Lower leg skin (tissue), 4 donors: ENCODE data around the gene COX6B1. TPM values are rescaled to one million over a fixed set of nuclear protein-coding genes. Genes with fewer than 3 reads are reported as not detected.

ENCODE experiments used
- DNase-seq, 2 donors: peaks; one replicate each; pipeline ENCODE4 v3.0.0-alpha.2; 2019; ENCODE audit warnings: low spot score in 2 of 2
- H3K4me3 ChIP-seq: fragments of 200-600 bp; sonication (generic); 2 replicates; pipeline ENCODE4 v1.5.1; 2017; ENCODE audit warnings: mild to moderate bottlenecking, low read depth; ENCODE audit not compliant: poor library complexity, severe bottlenecking
- CTCF ChIP-seq, 3 donors: fragments of 450-650 bp; IDR thresholded peaks; one replicate each; pipeline ENCODE4 v1.5.1; 2016; ENCODE audit warnings: antibody characterized with exemption in 3 of 3, mild to moderate bottlenecking in 3 of 3, moderate library complexity in 2 of 3
- POLR2A ChIP-seq, 2 donors: fragments of 450-650 bp; IDR thresholded peaks; one replicate each; pipeline ENCODE4 v1.6.1; 2016 to 2017; ENCODE audit warnings: antibody characterized with exemption in 2 of 2, mild to moderate bottlenecking in 1 of 2, moderate library complexity in 1 of 2
- WGBS, 2 donors: methylation state at CpG; one replicate each; pipeline ENCODE4 v1.1.5; 2018; 5-methylcytosine and 5-hydroxymethylcytosine counted together
- intact Hi-C: fragments of 100-400 bp; cut with DNase I; formaldehyde crosslinking; loops from one replicate; pipeline ENCODE4 v1.15.0; 2023; ENCODE audit warnings: low total_unique reads
- total RNA-seq, 4 donors: library from RNA; depleted of rRNA; stranded (reverse); fragments of >200 nt; gene quantifications; one replicate each; pipeline ENCODE4 v1.1.0, GENCODE V29; 2016

The COX6B1 gene
- total RNA-seq, 4 donors from 2014 or later: 266 to 629 (median 309) TPM

GRCh38 chr19:35704218-35704617 lies 56.1 kb downstream of the COX6B1 start, which contains the start of gene ZBTB32:
Gene ZBTB32, plus strand, starts transcription at chr19:35704558. Its CDS starts 10,069 bp downstream, at chr19:35714627.
- intact Hi-C loops: no loop called here
- H3K4me3 ChIP-seq: no peak within 1 kb of the TSS
- TF ChIP-seq CTCF (IDR thresholded peaks at IDR 0.05) (no peak), POLR2A (IDR thresholded peaks at IDR 0.05) (no peak)
- no peak for DNase-seq
- WGBS, 2 donors: 42 to 43% methylated on average over 19 to 24 of the region's 24 CpGs

Other genes starting within 250 kb of the COX6B1 start
- 1 to 10 TPM in 1 of 4 donors, under 1 TPM in 2, not detected in 1; 0.49 to 1.1 (median 0.55) TPM for gene FFAR2, start 200.1 kb upstream of the COX6B1 start, total RNA-seq
- gene KRTDAP, start 157.9 kb upstream of the COX6B1 start, total RNA-seq: over 10,000 TPM; 10,097 to 21,423 (median 15,501) TPM
- gene DMKN, start 134.7 kb upstream of the COX6B1 start, total RNA-seq: 1,000 to 10,000 TPM; 5,221 to 8,616 (median 5,967) TPM
- 1,000 to 10,000 TPM; 1,839 to 3,070 (median 2,379) TPM for gene SBSN, start 120.0 kb upstream of the COX6B1 start, total RNA-seq
- gene GAPDHS, start 114.9 kb upstream of the COX6B1 start, total RNA-seq: 1 to 10 TPM; 6.0 to 7.3 (median 6.2) TPM
- 100 to 1,000 TPM; 102 to 158 (median 130) TPM for gene TMEM147, start 102.7 kb upstream of the COX6B1 start, total RNA-seq
- gene ATP4A, start 84.7 kb upstream of the COX6B1 start, total RNA-seq: not detected
- not detected for gene PMIS2, start 62.1 kb upstream of the COX6B1 start, total RNA-seq
- 10 to 100 TPM in 3 of 4 donors, 1 to 10 TPM in 1; 8.9 to 15.7 (median 12.2) TPM for gene HAUS5, start 35.6 kb upstream of the COX6B1 start, total RNA-seq
- gene RBM42, start 19.3 kb upstream of the COX6B1 start, total RNA-seq: 10 to 100 TPM; 64.1 to 82.4 (median 75.5) TPM
- gene ETV2, start 6.6 kb upstream of the COX6B1 start, total RNA-seq: 1 to 10 TPM in 3 of 4 donors, not detected in 1; 1.2 to 1.8 (median 1.6) TPM
- gene UPK1A, start 18.2 kb downstream of the COX6B1 start, total RNA-seq: 10 to 100 TPM in 2 of 4 donors, 1 to 10 TPM in 2; 5.1 to 45.2 (median 16.5) TPM
- gene ZBTB32, start 56.2 kb downstream of the COX6B1 start, total RNA-seq: not detected
- gene KMT2B, start 69.7 kb downstream of the COX6B1 start, total RNA-seq: 10 to 100 TPM; 33.1 to 74.7 (median 42.0) TPM
- 10 to 100 TPM in 1 of 4 donors, 1 to 10 TPM in 3; 1.4 to 11.3 (median 5.1) TPM for gene IGFLR1, start 94.1 kb downstream of the COX6B1 start, total RNA-seq
- 10 to 100 TPM; 12.6 to 20.0 (median 18.5) TPM for gene U2AF1L4, start 97.1 kb downstream of the COX6B1 start, total RNA-seq
- gene PSENEN, start 97.3 kb downstream of the COX6B1 start, total RNA-seq: 10 to 100 TPM; 13.7 to 47.4 (median 30.8) TPM
- 10 to 100 TPM in 2 of 4 donors, 1 to 10 TPM in 2; 4.7 to 15.0 (median 10.3) TPM for gene LIN37, start 100.3 kb downstream of the COX6B1 start, total RNA-seq
- gene HSPB6, start 108.7 kb downstream of the COX6B1 start, total RNA-seq: 1 to 10 TPM; 2.5 to 9.4 (median 3.9) TPM
- gene PROSER3, start 109.9 kb downstream of the COX6B1 start, total RNA-seq: 10 to 100 TPM in 3 of 4 donors, 1 to 10 TPM in 1; 9.2 to 20.4 (median 12.9) TPM
- gene ARHGAP33, start 127.2 kb downstream of the COX6B1 start, total RNA-seq: 10 to 100 TPM in 2 of 4 donors, 1 to 10 TPM in 2; 3.6 to 25.7 (median 13.8) TPM
- gene PRODH2, start 164.5 kb downstream of the COX6B1 start, total RNA-seq: not detected
- not detected for gene NPHS1, start 204.2 kb downstream of the COX6B1 start, total RNA-seq
- gene KIRREL2, start 208.6 kb downstream of the COX6B1 start, total RNA-seq: under 1 TPM in 1 of 4 donors, not detected in 3; 0.32 TPM
- gene APLP1, start 220.3 kb downstream of the COX6B1 start, total RNA-seq: 1 to 10 TPM; 1.6 to 5.6 (median 2.3) TPM